ENCODE measurements around the gene COX5B. TPM values are rescaled to one million over a fixed set of nuclear protein-coding genes. Genes with fewer than 3 reads are reported as not detected.

COX5B gene
- total and polyA plus RNA-seq, 9 of the 15 experiments (the other 6 are each of a cell fraction or from before 2014, with no cell fraction given) = 154 to 1,424 (median 487) TPM

DNA sequence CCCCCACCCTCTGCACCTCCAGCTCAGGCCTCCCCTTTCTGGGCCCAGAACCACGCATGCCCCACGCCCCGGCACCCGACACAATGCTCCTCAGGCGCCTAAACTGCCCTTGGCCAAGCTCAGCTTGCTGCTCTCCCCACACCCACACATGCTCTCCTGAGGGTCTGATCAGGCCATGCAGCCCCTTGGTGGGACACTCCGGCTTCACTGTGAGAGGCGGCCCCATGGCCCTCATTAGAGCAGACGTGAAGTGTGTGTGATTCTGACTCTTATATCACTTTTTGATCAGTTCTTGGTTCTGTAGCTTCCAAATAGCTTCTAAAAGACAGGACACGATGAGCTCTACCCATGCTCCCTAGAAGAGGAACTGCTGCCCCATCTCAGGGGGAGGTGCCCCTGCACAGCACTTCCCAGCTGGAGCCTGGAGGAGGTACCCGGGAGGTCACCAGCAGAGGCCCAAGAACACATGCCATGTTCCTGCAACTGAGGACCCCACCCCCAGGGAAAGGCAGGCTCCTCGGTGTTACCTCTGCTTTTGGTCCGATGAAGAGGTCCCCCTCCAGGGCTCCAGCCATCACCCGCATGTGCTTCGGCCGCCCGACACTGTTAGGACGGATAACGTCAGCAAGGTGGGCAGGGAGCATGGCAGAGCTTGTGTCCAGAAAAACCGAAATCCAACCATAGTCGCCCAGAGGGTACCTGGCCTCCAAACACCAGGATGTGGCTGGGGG, 14.3 kb downstream of the COX5B start:
- Histone ChIP-seq H3K9me3 (replicated peaks; ENCODE audit: control insufficient read depth, insufficient read depth, low read depth, low read length) (no peaks in the 10 kb centered on the region), H3K4me2 (ENCODE audit: insufficient read depth, low read length) (no peak overlapping the region), H3K79me2 (ENCODE audit: control insufficient read depth, insufficient read depth, low read length) (peaks cover 44% of the 10 kb centered on the region), H3K27ac (ENCODE audit: extremely low read depth, low read depth, low read length) (no peak overlapping the region), H3K4me3 (no peak overlapping the region), H2AFZ (ENCODE audit: low read depth, low read length) (no peak overlapping the region), H3K9ac (ENCODE audit: insufficient read depth in 1 of 2, low read depth in 2 of 2, low read length in 2 of 2) (peak overlapping the region in 1 of 2 experiments; percentile 77; a peak in 2 of 4 replicates), H3K4me1 (replicated peaks in 1 of 2; ENCODE audit: control insufficient read depth in 2 of 2, insufficient read depth in 2 of 2, low read length in 2 of 2) (peaks cover 18 to 65% of the 10 kb centered on the region in 2 experiments; a peak in 4 of 5 replicates), H3K27me3 (ENCODE audit: control insufficient read depth in 2 of 2, insufficient read depth in 2 of 2, low read length in 2 of 2) (no peaks in the 10 kb centered on the region), H4K20me1 (replicated peaks; ENCODE audit: control insufficient read depth, insufficient read depth, low read length) (no peaks in the 10 kb centered on the region; the same call in 1 of the 2 replicates), H3K9me1 (ENCODE audit: control insufficient read depth, insufficient read depth, low read length) (peaks cover 5% of the 10 kb centered on the region), H3K36me3 (ENCODE audit: control insufficient read depth, insufficient read depth, low read length) (peaks cover 61% of the 10 kb centered on the region; the same call in 2 of the 3 replicates)
- in situ Hi-C loops (cut with MboI) (no loop called here), intact Hi-C loops (cut with micrococcal nuclease) (no loop called here)
- 94% methylated on average over 17 of the region's 20 CpGs for WGBS (ENCODE audit: insufficient coverage, low coverage, missing lambda C conversion rate)
- ChIA-PET POLR2A (interaction anchor here (0.6 to 2.7 kb wide), 4 partner anchors 9 to 58 kb away, joined by 3 to 19 read pairs (median 11); partner anchors contain the start of gene COX5B), CTCF (ENCODE audit: low intra/inter-chr PET ratio) (interaction anchor here (0.6 kb wide), 1 partner anchor 68 kb away, joined by 4 read pairs; no protein-coding TSS in a partner anchor)
- TF ChIP-seq SUPT5H (IDR thresholded peaks at IDR 0.05) (peak; percentile 34; the same call in 1 of the 2 replicates), POLR2G (IDR thresholded peaks at IDR 0.05; ENCODE audit: low read depth, low read length) (no peak), SPI1 (IDR thresholded peaks at IDR 0.05; ENCODE audit: borderline replicate concordance, low read depth, low read length) (peak; percentile 6; the same call in 1 of the 2 replicates), RBFOX2 (IDR thresholded peaks at IDR 0.05; ENCODE audit: low read depth, low read length) (0 out of 2 replicates have a peak, but pooled peaks have one; percentile 11)
- DNase-seq (ENCODE audit: extremely low read depth in 1 of 4, low spot score in 3 of 4) (no peak), ATAC-seq (no peak), FAIRE-seq (no peak)
- BruUV-seq (replicated peaks) = no TSS peak

All from K562 (cell line).